Activated naive CD4-positive, alpha-beta T cell treated with anti-CD3 and anti-CD28 coated beads, Interleukin-2, amount 50 U/mL, for 24 hours (primary cell): Measurements from ENCODE around the gene NDUFAF3.
A peak's percentile ranks its signal among the peaks of the same experiment; 100 is the strongest.

Experiments
- H3K27ac Mint-ChIP-seq: one replicate; pipeline ENCODE4 v1.8.0; 2021; ENCODE audit warnings: mild to moderate bottlenecking, mixed read lengths
- H3K27me3 Mint-ChIP-seq: one replicate; pipeline ENCODE4 v1.8.0; 2021; ENCODE audit warnings: mixed read lengths
- H3K36me3 Mint-ChIP-seq: one replicate; pipeline ENCODE4 v1.8.0; 2021; ENCODE audit warnings: mixed read lengths
- H3K4me1 Mint-ChIP-seq: one replicate; pipeline ENCODE4 v1.8.0; 2021; ENCODE audit warnings: mixed read lengths
- H3K4me3 Mint-ChIP-seq: one replicate; pipeline ENCODE4 v1.8.0; 2021; ENCODE audit warnings: mild to moderate bottlenecking, mixed read lengths
- H3K9me3 Mint-ChIP-seq: one replicate; pipeline ENCODE4 v1.8.0; 2021; ENCODE audit warnings: mixed read lengths

NDUFAF3 gene

GRCh38 chr3:49022688-49023171 is 809 bp downstream of the NDUFAF3 start:
- Mint-ChIP-seq H3K4me3 (peak overlapping the region; percentile 95), H3K27ac (peak overlapping the region; percentile 93), H3K27me3 (no peaks in the 10 kb centered on the region), H3K9me3 (no peaks in the 10 kb centered on the region), H3K36me3 (peaks cover 16% of the 10 kb centered on the region), H3K4me1 (peaks cover 54% of the 10 kb centered on the region)

- peaks cover 22% of the 10 kb centered on the region for H3K36me3 Mint-ChIP-seq
- no peaks in the 10 kb centered on the region for H3K27me3 Mint-ChIP-seq
- H3K4me1 Mint-ChIP-seq = peaks cover 62% of the 10 kb centered on the region
These were observed 1.9 kb downstream of the NDUFAF3 start for GRCh38 chr3:49023775-49024174.

GRCh38 chr3:49024449-49024848 is 2.5 kb downstream of the NDUFAF3 start:
- H3K27ac Mint-ChIP-seq = no peak overlapping the region
- no peaks in the 10 kb centered on the region for H3K9me3 Mint-ChIP-seq
- no peak overlapping the region for H3K4me3 Mint-ChIP-seq
- H3K27me3 Mint-ChIP-seq = no peaks in the 10 kb centered on the region
- H3K4me1 Mint-ChIP-seq = peaks cover 65% of the 10 kb centered on the region
- H3K36me3 Mint-ChIP-seq = peaks cover 24% of the 10 kb centered on the region

More at GRCh38 chr3:49023775-49024174, 1.9 kb downstream of the NDUFAF3 start:
- H3K27ac Mint-ChIP-seq = no peak overlapping the region
- H3K4me3 Mint-ChIP-seq = peak overlapping the region; percentile 95
- H3K9me3 Mint-ChIP-seq = no peaks in the 10 kb centered on the region

GRCh38 chr3:49025005-49025792 is 3.3 kb downstream of the NDUFAF3 start:
- Mint-ChIP-seq H3K27ac (peak overlapping the region; percentile 89), H3K4me1 (peaks cover 61% of the 10 kb centered on the region), H3K9me3 (no peaks in the 10 kb centered on the region), H3K4me3 (peak overlapping the region; percentile 72), H3K36me3 (peaks cover 24% of the 10 kb centered on the region), H3K27me3 (no peaks in the 10 kb centered on the region)

GRCh38 chr3:49025793-49026520 is 4.0 kb downstream of the NDUFAF3 start:
- peak overlapping the region; percentile 72 for H3K4me3 Mint-ChIP-seq
- peaks cover 59% of the 10 kb centered on the region for H3K4me1 Mint-ChIP-seq
- peaks cover 24% of the 10 kb centered on the region for H3K36me3 Mint-ChIP-seq
- no peaks in the 10 kb centered on the region for H3K9me3 Mint-ChIP-seq
- H3K27ac Mint-ChIP-seq = peak overlapping the region; percentile 89
- no peaks in the 10 kb centered on the region for H3K27me3 Mint-ChIP-seq

- no peaks in the 10 kb centered on the region for H3K27me3 Mint-ChIP-seq
- peaks cover 55% of the 10 kb centered on the region for H3K4me1 Mint-ChIP-seq
- peak overlapping the region; percentile 26 for H3K4me3 Mint-ChIP-seq
- peaks cover 25% of the 10 kb centered on the region for H3K36me3 Mint-ChIP-seq
- H3K9me3 Mint-ChIP-seq = no peaks in the 10 kb centered on the region
- H3K27ac Mint-ChIP-seq = peak overlapping the region; percentile 35
These were observed 4.6 kb downstream of the NDUFAF3 start for GRCh38 chr3:49026536-49026935.

- H3K36me3 Mint-ChIP-seq = peaks cover 24% of the 10 kb centered on the region
- peak overlapping the region; percentile 97 for H3K27ac Mint-ChIP-seq
- no peaks in the 10 kb centered on the region for H3K9me3 Mint-ChIP-seq
- peaks cover 55% of the 10 kb centered on the region for H3K4me1 Mint-ChIP-seq
- peak overlapping the region; percentile 98 for H3K4me3 Mint-ChIP-seq
- H3K27me3 Mint-ChIP-seq = no peaks in the 10 kb centered on the region
These were observed 5.7 kb downstream of the NDUFAF3 start for GRCh38 chr3:49027634-49028033.

GRCh38 chr3:49028298-49028672 is 6.4 kb downstream of the NDUFAF3 start:
- peak overlapping the region; percentile 97 for H3K27ac Mint-ChIP-seq
- H3K27me3 Mint-ChIP-seq = no peaks in the 10 kb centered on the region
- no peaks in the 10 kb centered on the region for H3K9me3 Mint-ChIP-seq
- H3K4me3 Mint-ChIP-seq = peak overlapping the region; percentile 98
- peaks cover 51% of the 10 kb centered on the region for H3K4me1 Mint-ChIP-seq
- H3K36me3 Mint-ChIP-seq = peaks cover 22% of the 10 kb centered on the region

- H3K27me3 Mint-ChIP-seq = no peaks in the 10 kb centered on the region
- no peaks in the 10 kb centered on the region for H3K9me3 Mint-ChIP-seq
- H3K4me3 Mint-ChIP-seq = peak within 1 kb of the TSS; percentile 98
- peaks cover 22% of the 10 kb centered on the region for H3K36me3 Mint-ChIP-seq
- H3K4me1 Mint-ChIP-seq = peaks cover 47% of the 10 kb centered on the region
- H3K27ac Mint-ChIP-seq = peak within 1 kb of the TSS; percentile 97
These were observed 7.0 kb downstream of the NDUFAF3 start, which contains the start of gene IMPDH2 for GRCh38 chr3:49028673-49029562. TSS of gene IMPDH2 (minus strand) at chr3:49029398. CDS start at chr3:49029350, 48 bp downstream.

- H3K4me3 Mint-ChIP-seq = peak overlapping the region; percentile 98
- peak overlapping the region; percentile 97 for H3K27ac Mint-ChIP-seq
- no peaks in the 10 kb centered on the region for H3K27me3 Mint-ChIP-seq
- peaks cover 41% of the 10 kb centered on the region for H3K4me1 Mint-ChIP-seq
- H3K36me3 Mint-ChIP-seq = peaks cover 22% of the 10 kb centered on the region
- H3K9me3 Mint-ChIP-seq = no peaks in the 10 kb centered on the region
These were observed 7.6 kb downstream of the NDUFAF3 start for GRCh38 chr3:49029563-49029884.

GRCh38 chr3:49030321-49030720 is 8.4 kb downstream of the NDUFAF3 start:
- peaks cover 22% of the 10 kb centered on the region for H3K36me3 Mint-ChIP-seq
- H3K27ac Mint-ChIP-seq = no peak overlapping the region
- H3K4me3 Mint-ChIP-seq = no peak overlapping the region
- no peaks in the 10 kb centered on the region for H3K9me3 Mint-ChIP-seq
- H3K4me1 Mint-ChIP-seq = peaks cover 33% of the 10 kb centered on the region
- no peaks in the 10 kb centered on the region for H3K27me3 Mint-ChIP-seq

- Mint-ChIP-seq H3K4me3 (no peak overlapping the region), H3K27ac (peak overlapping the region; percentile 3), H3K9me3 (no peaks in the 10 kb centered on the region), H3K36me3 (peaks cover 13% of the 10 kb centered on the region), H3K27me3 (no peaks in the 10 kb centered on the region), H3K4me1 (peaks cover 18% of the 10 kb centered on the region)
These were observed 10.9 kb downstream of the NDUFAF3 start for GRCh38 chr3:49032646-49033304.

- Mint-ChIP-seq H3K4me1 (peaks cover 2% of the 10 kb centered on the region), H3K27me3 (no peaks in the 10 kb centered on the region), H3K4me3 (no peak overlapping the region), H3K27ac (peak overlapping the region; percentile 23), H3K36me3 (peaks cover 5% of the 10 kb centered on the region), H3K9me3 (no peaks in the 10 kb centered on the region)
These were observed 12.7 kb downstream of the NDUFAF3 start for GRCh38 chr3:49034650-49035049.

- Mint-ChIP-seq H3K36me3 (peaks cover 5% of the 10 kb centered on the region), H3K9me3 (no peaks in the 10 kb centered on the region), H3K4me1 (no peaks in the 10 kb centered on the region), H3K27ac (peak overlapping the region; percentile 41), H3K4me3 (no peak overlapping the region), H3K27me3 (no peaks in the 10 kb centered on the region)
These were observed 13.4 kb downstream of the NDUFAF3 start for GRCh38 chr3:49035281-49035680.

- no peak overlapping the region for H3K27ac Mint-ChIP-seq
- no peak overlapping the region for H3K4me3 Mint-ChIP-seq
- peaks cover 11% of the 10 kb centered on the region for H3K36me3 Mint-ChIP-seq
- no peaks in the 10 kb centered on the region for H3K9me3 Mint-ChIP-seq
- H3K27me3 Mint-ChIP-seq = no peaks in the 10 kb centered on the region
- peaks cover 25% of the 10 kb centered on the region for H3K4me1 Mint-ChIP-seq
These were observed 31.6 kb downstream of the NDUFAF3 start for GRCh38 chr3:49053543-49053942.
